Measurements from ENCODE around the gene SAMD11.
"Not testable (repeated sequence)": the region's sequence is repeated elsewhere in the genome, so short reads cannot be mapped to it uniquely, and the experiment has no call there.

The SAMD11 gene

GRCh38 chr1:934991-935750 lies 11.4 kb downstream of the SAMD11 start:
- no peak for DNase-seq

GRCh38 chr1:935751-936231 lies 12.1 kb downstream of the SAMD11 start:
- peak; percentile 94 for DNase-seq

- no peak for DNase-seq
Observed at GRCh38 chr1:936348-937264, 12.9 kb downstream of the SAMD11 start.

- no peak for DNase-seq
Observed at GRCh38 chr1:937521-937920, 13.8 kb downstream of the SAMD11 start.

GRCh38 chr1:938088-938683 lies 14.5 kb downstream of the SAMD11 start:
- DNase-seq = no peak

GRCh38 chr1:938711-939489 lies 15.2 kb downstream of the SAMD11 start:
- DNase-seq = no peak

- DNase-seq = peak; percentile 46
Observed at GRCh38 chr1:939511-940106, 15.9 kb downstream of the SAMD11 start.

- DNase-seq = peak; percentile 94
Observed at GRCh38 chr1:940107-941014, 16.6 kb downstream of the SAMD11 start.

GRCh38 chr1:941015-941587 lies 17.4 kb downstream of the SAMD11 start:
- DNase-seq = no peak

GRCh38 chr1:941588-942383 lies 18.1 kb downstream of the SAMD11 start:
- peak; percentile 98 for DNase-seq

- peak; percentile 48 for DNase-seq
Observed at GRCh38 chr1:942411-942821, 18.7 kb downstream of the SAMD11 start.

- DNase-seq = peak; percentile 63
Observed at GRCh38 chr1:942864-943533, 19.3 kb downstream of the SAMD11 start.

- DNase-seq = no peak
Observed at GRCh38 chr1:943545-944340, 20.0 kb downstream of the SAMD11 start.

- DNase-seq = no peak
Observed at GRCh38 chr1:944341-945325, 20.9 kb downstream of the SAMD11 start.

GRCh38 chr1:945688-946556 lies 22.2 kb downstream of the SAMD11 start:
- DNase-seq = no peak

- DNase-seq = not testable (repeated sequence)
Observed at GRCh38 chr1:946811-947210, 23.1 kb downstream of the SAMD11 start.

Data from COR-L47 (cell line).